K562 (cell line): ENCODE data around the gene SUMO3. TPM values are rescaled to one million over a fixed set of nuclear protein-coding genes. Genes with fewer than 3 reads are reported as not detected.

Source experiments
- ATAC-seq: fragments of 200-7000 bp; cut with Tn5 transposase; 3 replicates; pipeline ENCODE4 v1.9.1; 2020; ENCODE audit warnings: moderate library complexity
- BruUV-seq: library from RNA; stranded (reverse); fragments of 400-500 nt; replicated peaks from 2 replicates; lab custom pipeline; 2021; lab: Mats Ljungman, UMichigan
- CTCF ChIA-PET: fragments of 300-600 bp; formaldehyde crosslinking; extraction: SDS; loops from one replicate; lab custom pipeline; 2021; ENCODE audit warnings: low intra/inter-chr PET ratio; lab: Yijun Ruan, JAX
- POLR2A ChIA-PET: fragments of 300-600, 350-650 bp; sonication (Branson Sonifier 250); formaldehyde crosslinking; extraction: SDS; loops from one replicate; lab custom pipeline; 2021; ENCODE audit warnings: antibody characterized with exemption, inconsistent platforms; lab: Yijun Ruan, JAX
- DNase-seq, 4 experiments: peaks; one replicate each; pipeline versions ENCODE4 v3.0.0 to v3.0.0-alpha.2; 2011 to 2018; ENCODE audit warnings: low spot score in 3 of 4, mixed read lengths in 3 of 4; ENCODE audit errors: extremely low read depth in 1 of 4
- FAIRE-seq: peaks from 2 replicates; lab custom pipeline; 2011; peaks lifted over from hg19 to GRCh38; lab: Jason Lieb, UNC
- H2AFZ ChIP-seq: 2 replicates; pipeline ENCODE4 v1.6.0; 2011; ENCODE audit warnings: low read depth, low read length, control low read depth, inconsistent platforms
- H3K27ac ChIP-seq: fragments of 200-600 bp; 3 replicates; pipeline ENCODE4 v1.8.0; 2011; ENCODE audit warnings: low read depth, mild to moderate bottlenecking, control low read depth, inconsistent platforms, low read length, moderate library complexity, mixed read lengths; ENCODE audit errors: extremely low read depth
- H3K27me3 ChIP-seq, 2 experiments: fragments of 300-600 bp in 1 of 2; 2 replicates in 1 of 2; 3 replicates in 1 of 2; pipeline versions ENCODE4 v1.6.0 to v1.8.0; 2011; ENCODE audit warnings: inconsistent platforms in 2 of 2, low read length in 2 of 2, mild to moderate bottlenecking in 1 of 2, mixed read lengths in 1 of 2, moderate library complexity in 1 of 2; ENCODE audit not compliant: control insufficient read depth in 2 of 2, insufficient read depth in 2 of 2
- H3K36me3 ChIP-seq: fragments of 300-600 bp; 3 replicates; pipeline ENCODE4 v1.8.0; 2011; ENCODE audit warnings: mild to moderate bottlenecking, low read length, inconsistent platforms; ENCODE audit not compliant: control insufficient read depth, insufficient read depth
- H3K4me1 ChIP-seq, 2 experiments: fragments of 200-600 bp in 1 of 2; replicated peaks in 1 of 2; 2 replicates in 1 of 2; 3 replicates in 1 of 2; pipeline versions ENCODE4 v1.5.1 to v1.8.0; 2011; ENCODE audit warnings: inconsistent platforms in 2 of 2, low read length in 2 of 2, mild to moderate bottlenecking in 1 of 2, mixed read lengths in 1 of 2, moderate library complexity in 1 of 2; ENCODE audit not compliant: control insufficient read depth in 2 of 2, insufficient read depth in 2 of 2
- H3K4me2 ChIP-seq: 2 replicates; pipeline ENCODE4 v1.6.1; 2011; ENCODE audit warnings: low read length, control low read depth, inconsistent platforms, mixed read lengths; ENCODE audit not compliant: insufficient read depth
- H3K4me3 ChIP-seq: fragments of 200-600 bp; sonication (generic), shearing (Covaris generic); 2 replicates; pipeline ENCODE4 v1.5.1; 2016; ENCODE audit warnings: control low read depth, inconsistent platforms
- H3K79me2 ChIP-seq: fragments of 200-600 bp; 3 replicates; pipeline ENCODE4 v1.8.0; 2011; ENCODE audit warnings: low read length, inconsistent platforms; ENCODE audit not compliant: control insufficient read depth, insufficient read depth
- H3K9ac ChIP-seq, 2 experiments: 2 replicates each; pipeline versions ENCODE4 v1.6.0 to v1.6.1; 2011; ENCODE audit warnings: low read depth in 2 of 2, low read length in 2 of 2, control low read depth in 1 of 2, inconsistent platforms in 1 of 2, mild to moderate bottlenecking in 1 of 2, mixed read lengths in 1 of 2; ENCODE audit not compliant: insufficient read depth in 1 of 2
- H3K9me1 ChIP-seq: one replicate; pipeline ENCODE4 v1.6.0; 2011; ENCODE audit warnings: inconsistent platforms, mild to moderate bottlenecking, low read length, moderate library complexity; ENCODE audit not compliant: control insufficient read depth, insufficient read depth
- H3K9me3 ChIP-seq: replicated peaks from 2 replicates; pipeline ENCODE4 v1.5.1; 2011; ENCODE audit warnings: low read depth, low read length, inconsistent platforms; ENCODE audit not compliant: control insufficient read depth, insufficient read depth
- H4K20me1 ChIP-seq: replicated peaks from 2 replicates; pipeline ENCODE4 v1.6.1; 2011; ENCODE audit warnings: low read length, inconsistent platforms, mixed read lengths; ENCODE audit not compliant: control insufficient read depth, insufficient read depth
- ARNT ChIP-seq, 2 experiments: fragments of 450-650 bp; IDR thresholded peaks; 2 replicates each; pipeline ENCODE4 v1.6.1; 2016; ENCODE audit warnings: mild to moderate bottlenecking in 1 of 2
- BRD9 ChIP-seq: fragments of 450-650 bp; IDR thresholded peaks from 2 replicates; pipeline ENCODE4 v1.6.1; 2018; ENCODE audit warnings: low read depth; ENCODE audit not compliant: partially characterized antibody
- CBX3 ChIP-seq, 2 experiments: IDR thresholded peaks; 1 replicate in 1 of 2; 2 replicates in 1 of 2; pipeline ENCODE4 v1.6.1; 2012; ENCODE audit warnings: inconsistent platforms in 2 of 2, low read length in 2 of 2, borderline replicate concordance in 1 of 2, control low read depth in 1 of 2
- FOXP4 ChIP-seq: sonication (generic); formaldehyde crosslinking; IDR thresholded peaks from 2 replicates; pipeline ENCODE4 v1.8.0; 2022; ENCODE audit warnings: mild to moderate bottlenecking, missing genetic modification reagents, borderline replicate concordance
- JUND ChIP-seq, 2 experiments: IDR thresholded peaks; 2 replicates in 1 of 2; 3 replicates in 1 of 2; pipeline ENCODE4 v1.6.1; 2011; ENCODE audit warnings: borderline replicate concordance in 2 of 2, low read depth in 2 of 2, low read length in 2 of 2, improper control_type of control experiment in 1 of 2, missing biosample characterization in 1 of 2, missing genetic modification characterization in 1 of 2, missing genetic modification reagents in 1 of 2
- KAT8 ChIP-seq: fragments of 450-650 bp; IDR thresholded peaks from 2 replicates; pipeline ENCODE4 v1.6.1; 2016; ENCODE audit warnings: low read depth, mild to moderate bottlenecking
- NBN ChIP-seq: fragments of 450-650 bp; IDR thresholded peaks from 2 replicates; pipeline ENCODE4 v1.6.1; 2016; ENCODE audit warnings: low read depth, mild to moderate bottlenecking
- PKNOX1 ChIP-seq: fragments of 450-650 bp; IDR thresholded peaks from 2 replicates; pipeline ENCODE4 v1.6.1; 2016
- POLR2AphosphoS5 ChIP-seq: IDR thresholded peaks from 2 replicates; pipeline ENCODE4 v1.6.1; 2011; ENCODE audit warnings: mild to moderate bottlenecking, low read depth, low read length, moderate library complexity; ENCODE audit not compliant: control insufficient read depth, insufficient read depth
- SMC3 ChIP-seq: conservative IDR thresholded peaks from 2 replicates; pipeline ENCODE4 v1.6.1; 2011; ENCODE audit warnings: low read depth, low read length, improper control_type of control experiment; ENCODE audit not compliant: insufficient read depth
- WHSC1 ChIP-seq: IDR thresholded peaks from one replicate; pipeline ENCODE4 v1.6.1; 2012; ENCODE audit warnings: low read length, control low read depth, inconsistent platforms
- ZNF584 ChIP-seq: fragments of 200-800 bp; sonication (Bioruptor generic); IDR thresholded peaks from 2 replicates; pipeline ENCODE4 v1.6.1; 2016; ENCODE audit warnings: low read depth, mild to moderate bottlenecking, missing genetic modification characterization, missing compliant biosample characterization
- WGBS: fragments of 100-300 bp; shearing (Covaris generic); methylation state at CpG from one replicate; pipeline ENCODE4 v1.1.6; 2016; ENCODE audit warnings: low coverage, mixed read lengths; ENCODE audit not compliant: insufficient coverage; ENCODE audit errors: missing lambda C conversion rate; 5-methylcytosine and 5-hydroxymethylcytosine counted together
- in situ Hi-C: fragments of 300-500 bp; cut with MboI; formaldehyde crosslinking; loops from 4 replicates; pipeline ENCODE4 v1.15.0; 2018; ENCODE audit warnings: inconsistent platforms, mixed read lengths
- intact Hi-C: fragments of 100-400 bp; cut with micrococcal nuclease; formaldehyde crosslinking; loops from 2 replicates; pipeline ENCODE4 v1.14.2; 2022
- polyA plus RNA-seq, 8 experiments: library from polyadenylated mRNA; depleted of rRNA in 4 of 8; stranded (reverse) in 5 of 8; unstranded in 3 of 8; fragments of >200 nt; fragmentation: Nextera tagmentation in 2 of 8; fragmentation: Illumina TruSeq in 1 of 8; extraction: Ambion mirVana in 2 of 8; extraction: Trizol in 1 of 8; gene quantifications; 2 replicates each; pipeline versions ENCODE4 v1.2.1 to v1.2.3, GENCODE V29; 2011 to 2014; ENCODE audit warnings: inconsistent platforms in 1 of 8, missing spikeins in 1 of 8
- total RNA-seq, 7 experiments: library from RNA; depleted of rRNA in 6 of 7; stranded (reverse); fragments of >200 nt in 6 of 7; fragmentation: Illumina TruSeq in 2 of 7; extraction: Trizol in 2 of 7; gene quantifications; 2 replicates each; pipeline versions ENCODE4 v1.2.1 to v1.2.3, GENCODE V29; 2011 to 2021; ENCODE audit warnings: low replicate concordance in 1 of 7

The SUMO3 gene
- total and polyA plus RNA-seq, 9 of the 15 experiments (the other 6 are each of a cell fraction or from before 2014, with no cell fraction given): 13.9 to 143 (median 113) TPM

GRCh38 chr21:44801468-44802395, 16.1 kb downstream of the SUMO3 start, which contains the start of gene UBE2G2 (continued):
- TF ChIP-seq FOXP4 (CRISPR knock-in tag) (peak; percentile 59; the same call in 1 of the 2 replicates), POLR2AphosphoS5 (peak; percentile 82)
- TF ChIP-seq, all 486 proteins: peak for 167

- intact Hi-C loops (loop anchor here (2.0 to 5.0 kb wide), 3 partner anchors 46 to 132 kb away; no protein-coding TSS in a partner anchor), in situ Hi-C loops (no loop called here)
- Histone ChIP-seq H4K20me1 (peaks cover 8% of the 10 kb centered on the region; the same call in 1 of the 2 replicates), H3K27ac (peak overlapping the region; percentile 93), H3K9me1 (no peaks in the 10 kb centered on the region), H3K79me2 (peaks cover 76% of the 10 kb centered on the region), H3K27me3 (no peaks in the 10 kb centered on the region), H3K4me1 (peaks cover 19 to 27% of the 10 kb centered on the region in 2 experiments), H3K4me2 (peak overlapping the region; percentile 95), H3K36me3 (peaks cover 78% of the 10 kb centered on the region), H3K9ac (peak overlapping the region; percentile 83 to 97), H3K9me3 (no peaks in the 10 kb centered on the region; the same call in 1 of the 2 replicates), H2AFZ (peak overlapping the region; percentile 91), H3K4me3 (peak overlapping the region; percentile 83)
- CTCF ChIA-PET: interaction anchor here (0.7 to 1.4 kb wide), 8 partner anchors 34 to 132 kb away, joined by 3 to 5 read pairs (median 4); no protein-coding TSS in a partner anchor
- ATAC-seq (peak; percentile 68), FAIRE-seq (peak; percentile 83), DNase-seq (peak; percentile 41 to 72 (median 62))
- 0% methylated on average over 17 of the region's 17 CpGs for WGBS
- BruUV-seq: TSS peak; percentile 38
- POLR2A ChIA-PET: interaction anchor here (0.6 to 5.5 kb wide), 20 partner anchors 7 to 540 kb away, joined by 3 to 33 read pairs (median 3); partner anchors contain the start of genes PTTG1IP and SUMO3
- TF ChIP-seq ARNT (IDR thresholded peaks at IDR 0.05) (peak in 1 of 2 experiments; percentile 26; a peak in 1 of 4 replicates), BRD9 (peak; percentile 40), KAT8 (no peak), CBX3 (IDR thresholded peaks at IDR 0.05; ENCODE audit: borderline replicate concordance in 1 of 2, low read length in 2 of 2) (0 out of 3 replicates have a peak, but pooled peaks of 1 of the 2 experiments have one; percentile 3), PKNOX1 (peak; percentile 76), ZNF584 (CRISPR knock-in tag) (0 out of 2 replicates have a peak, but pooled peaks have one; percentile 18), WHSC1 (no peak), JUND (IDR thresholded peaks at IDR 0.05; ENCODE audit: borderline replicate concordance, low read depth, low read length) (0 out of 2 replicates have a peak, but pooled peaks have one; percentile 4), JUND (tag; IDR thresholded peaks at IDR 0.05; ENCODE audit: borderline replicate concordance, low read depth, low read length) (no peak), NBN (peak; percentile 43; the same call in 1 of the 2 replicates), SMC3 (peak; percentile 13; the same call in 1 of the 2 replicates)
Measured at GRCh38 chr21:44800971-44801467, 16.8 kb downstream of the SUMO3 start.
